HL-60 (cell line): ENCODE results near the gene BRSK1.

Experiments
- DNase-seq, 2 experiments: peaks; one replicate each; pipeline ENCODE4 v3.0.0-alpha.2; 2010 to 2020; ENCODE audit warnings: low read depth in 1 of 2, low spot score in 1 of 2
- H3K27ac ChIP-seq: fragments of 250-450 bp; sonication (Bioruptor Pico); replicated peaks from 2 replicates; pipeline ENCODE4 v1.5.1; 2020; ENCODE audit warnings: mild to moderate bottlenecking, moderate library complexity
- H3K27me3 ChIP-seq: fragments of 250-450 bp; sonication (Bioruptor Pico); 2 replicates; pipeline ENCODE4 v1.5.1; 2021; ENCODE audit warnings: mild to moderate bottlenecking, moderate library complexity; ENCODE audit not compliant: insufficient read depth, poor library complexity, severe bottlenecking
- H3K4me3 ChIP-seq: replicated peaks from 2 replicates; pipeline ENCODE4 v1.5.1; 2011; ENCODE audit warnings: mild to moderate bottlenecking, control low read depth, low read length; ENCODE audit not compliant: insufficient read depth
- CTCF ChIP-seq: IDR thresholded peaks from one replicate; pipeline ENCODE4 v1.5.1; 2011; ENCODE audit warnings: low read length, control low read depth, inconsistent platforms; ENCODE audit not compliant: insufficient read depth
- GABPA ChIP-seq: IDR thresholded peaks from 2 replicates; pipeline ENCODE4 v1.6.1; 2012; ENCODE audit warnings: low read depth
- POLR2AphosphoS5 ChIP-seq: IDR thresholded peaks from 2 replicates; pipeline ENCODE4 v1.6.1; 2012; ENCODE audit warnings: low read depth
- SPI1 ChIP-seq: IDR thresholded peaks from 2 replicates; pipeline ENCODE4 v1.6.1; 2012; ENCODE audit warnings: low read depth, mild to moderate bottlenecking, borderline replicate concordance
- TF ChIP-seq, protein P1 (sequence below): IDR thresholded peaks from 2 replicates; pipeline ENCODE4 v1.6.1; 2012; ENCODE audit warnings: low read depth; ENCODE audit not compliant: insufficient replicate concordance

The BRSK1 gene

GRCh38 chr19:55240713-55241020 lies 43.1 kb upstream of the BRSK1 start:
- no peak overlapping the region for H3K4me3 ChIP-seq
- no peaks in the 10 kb centered on the region for H3K27me3 ChIP-seq
- no peak for DNase-seq
- no peak overlapping the region for H3K27ac ChIP-seq
- TF ChIP-seq, protein P1, sequence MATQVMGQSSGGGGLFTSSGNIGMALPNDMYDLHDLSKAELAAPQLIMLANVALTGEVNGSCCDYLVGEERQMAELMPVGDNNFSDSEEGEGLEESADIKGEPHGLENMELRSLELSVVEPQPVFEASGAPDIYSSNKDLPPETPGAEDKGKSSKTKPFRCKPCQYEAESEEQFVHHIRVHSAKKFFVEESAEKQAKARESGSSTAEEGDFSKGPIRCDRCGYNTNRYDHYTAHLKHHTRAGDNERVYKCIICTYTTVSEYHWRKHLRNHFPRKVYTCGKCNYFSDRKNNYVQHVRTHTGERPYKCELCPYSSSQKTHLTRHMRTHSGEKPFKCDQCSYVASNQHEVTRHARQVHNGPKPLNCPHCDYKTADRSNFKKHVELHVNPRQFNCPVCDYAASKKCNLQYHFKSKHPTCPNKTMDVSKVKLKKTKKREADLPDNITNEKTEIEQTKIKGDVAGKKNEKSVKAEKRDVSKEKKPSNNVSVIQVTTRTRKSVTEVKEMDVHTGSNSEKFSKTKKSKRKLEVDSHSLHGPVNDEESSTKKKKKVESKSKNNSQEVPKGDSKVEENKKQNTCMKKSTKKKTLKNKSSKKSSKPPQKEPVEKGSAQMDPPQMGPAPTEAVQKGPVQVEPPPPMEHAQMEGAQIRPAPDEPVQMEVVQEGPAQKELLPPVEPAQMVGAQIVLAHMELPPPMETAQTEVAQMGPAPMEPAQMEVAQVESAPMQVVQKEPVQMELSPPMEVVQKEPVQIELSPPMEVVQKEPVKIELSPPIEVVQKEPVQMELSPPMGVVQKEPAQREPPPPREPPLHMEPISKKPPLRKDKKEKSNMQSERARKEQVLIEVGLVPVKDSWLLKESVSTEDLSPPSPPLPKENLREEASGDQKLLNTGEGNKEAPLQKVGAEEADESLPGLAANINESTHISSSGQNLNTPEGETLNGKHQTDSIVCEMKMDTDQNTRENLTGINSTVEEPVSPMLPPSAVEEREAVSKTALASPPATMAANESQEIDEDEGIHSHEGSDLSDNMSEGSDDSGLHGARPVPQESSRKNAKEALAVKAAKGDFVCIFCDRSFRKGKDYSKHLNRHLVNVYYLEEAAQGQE, result no peak
- TF ChIP-seq SPI1, result no peak
- TF ChIP-seq CTCF, result no peak
- TF ChIP-seq GABPA, result no peak
- TF ChIP-seq POLR2AphosphoS5, result no peak

GRCh38 chr19:55241143-55241934 lies 42.5 kb upstream of the BRSK1 start:
- no peak for TF ChIP-seq SPI1
- no peak for TF ChIP-seq POLR2AphosphoS5
- TF ChIP-seq CTCF, result no peak
- TF ChIP-seq GABPA, result no peak
- TF ChIP-seq, protein P1, result no peak
- H3K4me3 ChIP-seq, result no peak overlapping the region
- no peaks in the 10 kb centered on the region for H3K27me3 ChIP-seq
- no peak overlapping the region for H3K27ac ChIP-seq
- DNase-seq, result no peak

DNA sequence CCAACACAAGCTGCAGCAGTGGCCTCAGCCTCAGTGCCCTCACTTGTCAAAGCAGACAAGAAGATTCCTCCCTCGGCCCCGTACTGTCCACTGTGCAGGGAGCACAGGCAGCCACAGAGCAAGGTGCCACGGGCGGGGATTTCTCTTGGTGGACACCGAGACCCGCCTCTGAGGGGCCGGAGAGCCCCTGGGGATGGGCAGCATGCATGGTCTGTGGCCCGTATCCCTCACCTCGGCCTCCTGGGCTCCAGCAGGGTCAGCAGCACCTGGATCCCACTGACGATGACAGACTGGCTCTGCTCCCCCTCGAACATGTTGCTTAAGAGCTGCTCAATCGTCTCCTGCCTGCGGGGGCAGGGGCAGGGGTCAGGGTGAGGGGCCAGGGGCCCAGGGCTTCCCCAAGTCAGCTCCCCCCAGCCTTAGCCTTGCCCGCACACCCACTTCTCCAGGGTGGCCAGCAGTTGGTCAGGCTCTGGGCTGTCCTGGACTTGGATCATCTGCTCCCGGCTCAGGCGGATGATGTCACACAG lies 41.8 kb upstream of the BRSK1 start:
- no peak for DNase-seq
- no peak overlapping the region for H3K4me3 ChIP-seq
- H3K27ac ChIP-seq, result no peak overlapping the region
- TF ChIP-seq, protein P1, result no peak
- TF ChIP-seq SPI1 (no peak), CTCF (no peak), GABPA (no peak), POLR2AphosphoS5 (no peak)
- H3K27me3 ChIP-seq, result no peaks in the 10 kb centered on the region
